Renal cortex interstitium (tissue), 11 donors: ENCODE measurements around the gene PIP4K2A. TPM values are rescaled to one million over a fixed set of nuclear protein-coding genes. Genes with fewer than 3 reads are reported as not detected.
A peak's percentile ranks its signal among the peaks of the same experiment; 100 is the strongest.

Source experiments
- DNase-seq, 11 donors: peaks; one replicate each; pipeline ENCODE4 v3.0.0-alpha.2; 2013; ENCODE audit warnings: low read depth in 9 of 11, low spot score in 4 of 11; ENCODE audit errors: extremely low read depth in 1 of 11
- polyA plus RNA-seq, 3 donors: library from polyadenylated mRNA; unstranded; fragments of 120-200 nt; gene quantifications; one replicate each; pipeline ENCODE4 v1.2.1, GENCODE V29; 2013; ENCODE audit not compliant: insufficient read length in 3 of 3

The PIP4K2A gene
- polyA plus RNA-seq, 3 donors, result 22.6 to 29.0 (median 27.2) TPM

DNA sequence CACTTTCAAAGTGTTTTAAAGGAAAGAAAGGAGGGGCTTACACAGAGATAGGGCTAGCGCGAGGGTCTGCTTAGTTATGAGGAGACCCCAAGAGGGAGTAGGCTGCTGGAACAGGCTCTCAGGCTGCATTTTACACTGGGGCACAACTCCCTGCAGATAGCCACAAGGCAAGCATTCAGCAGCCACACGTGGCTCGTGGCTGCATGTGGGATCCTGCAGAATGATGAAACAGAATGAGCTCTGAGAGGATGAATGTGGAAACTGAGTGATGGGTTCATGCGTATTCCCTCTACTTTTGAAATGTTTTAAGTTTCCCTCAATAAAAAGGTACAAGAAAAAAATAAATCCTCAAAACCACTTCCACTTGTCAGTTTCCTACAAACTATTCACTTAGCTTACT lies 37.0 kb downstream of the PIP4K2A start:
- no peak for DNase-seq

GRCh38 chr10:22676435-22676834 lies 37.9 kb downstream of the PIP4K2A start:
- DNase-seq, result no peak

DNA sequence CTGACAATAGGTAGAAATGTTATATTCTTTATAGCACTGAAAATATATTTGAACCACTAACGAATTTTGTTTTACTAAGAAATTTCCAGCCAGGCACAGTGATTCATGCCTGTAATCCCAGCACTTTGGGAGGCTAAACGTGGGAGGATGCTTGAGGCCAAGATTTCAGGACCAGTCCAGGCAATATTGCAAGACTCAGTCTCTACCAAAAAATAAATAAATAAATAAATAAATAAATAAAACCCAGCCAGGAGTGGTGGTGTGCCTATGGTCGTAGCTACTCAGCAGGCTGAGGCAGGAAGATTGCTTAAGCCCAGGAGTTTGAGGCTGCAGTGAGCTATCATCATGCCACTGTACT lies 39.8 kb downstream of the PIP4K2A start:
- DNase-seq, result no peak

DNA sequence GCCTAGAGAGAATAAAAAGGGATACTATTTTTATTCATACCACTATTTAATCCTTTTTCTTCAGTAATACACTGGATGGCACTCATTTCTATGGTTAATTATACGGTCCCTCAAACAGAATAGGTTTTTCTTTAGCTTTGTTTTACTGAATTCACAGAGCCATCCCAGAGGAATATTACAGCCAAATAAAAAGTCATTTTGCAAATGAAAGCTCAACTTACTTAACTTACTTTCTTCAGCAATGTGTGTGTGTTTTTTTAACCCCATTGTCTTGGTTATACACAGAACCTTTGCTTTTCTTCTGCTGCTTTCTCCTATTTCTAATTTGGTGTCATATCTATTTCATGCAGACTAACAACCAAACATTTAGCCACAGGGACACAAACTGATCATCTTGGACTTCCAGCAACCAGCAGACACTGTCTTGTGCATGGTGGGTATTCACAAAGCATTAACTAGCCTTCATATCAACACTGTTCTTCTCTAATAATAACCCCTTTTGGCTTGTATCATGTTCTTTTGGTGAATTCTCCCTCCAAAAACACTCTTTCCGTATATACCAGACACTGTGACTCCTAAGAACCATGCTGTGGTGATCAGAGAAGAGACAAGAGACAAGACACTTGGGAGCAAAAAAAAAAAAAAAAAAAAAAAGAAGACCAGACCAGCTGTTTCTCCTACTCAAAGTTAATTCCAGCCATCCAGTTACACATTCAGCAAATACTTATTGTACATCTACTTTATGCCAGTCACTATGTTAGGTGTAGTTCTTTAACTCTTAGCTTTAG lies 40.4 kb downstream of the PIP4K2A start:
- no peak for DNase-seq

- DNase-seq, result no peak
These were observed 41.3 kb downstream of the PIP4K2A start for GRCh38 chr10:22673091-22673392.

DNA sequence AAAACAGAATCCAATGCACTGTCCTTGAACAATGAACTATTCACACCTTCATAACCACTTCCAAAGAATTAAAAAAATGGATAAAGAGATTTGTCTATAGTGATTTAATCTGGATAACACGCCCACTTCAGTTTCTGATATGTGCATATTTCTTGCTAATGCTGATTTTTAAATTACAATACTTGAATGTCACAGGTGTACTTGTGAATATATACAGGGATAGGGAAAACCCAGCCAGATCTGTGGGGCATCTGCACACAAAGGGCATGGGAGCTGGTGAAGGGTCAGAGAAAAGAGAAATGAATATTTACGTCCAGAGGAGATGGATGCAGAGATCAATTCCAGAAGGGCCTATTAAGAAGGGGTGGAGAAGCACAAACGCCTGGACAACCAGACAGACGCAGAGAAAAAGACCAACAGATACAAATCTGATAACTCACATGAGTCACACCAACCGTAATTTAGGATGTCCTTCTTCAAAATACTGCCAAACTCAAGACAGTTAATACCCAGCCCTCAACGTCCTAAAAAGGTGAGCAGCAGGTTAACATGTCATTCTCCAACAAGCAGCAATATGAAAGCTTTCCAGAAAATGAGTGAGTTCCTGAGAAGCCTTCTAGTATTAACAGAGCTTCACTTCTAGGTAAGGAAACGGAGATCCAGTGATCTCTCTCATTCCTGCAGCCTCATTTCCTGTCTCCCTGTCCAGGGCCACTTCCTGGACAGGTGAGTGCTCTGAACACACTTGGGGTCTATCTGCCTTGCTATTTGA lies 41.9 kb downstream of the PIP4K2A start:
- no peak for DNase-seq

DNA sequence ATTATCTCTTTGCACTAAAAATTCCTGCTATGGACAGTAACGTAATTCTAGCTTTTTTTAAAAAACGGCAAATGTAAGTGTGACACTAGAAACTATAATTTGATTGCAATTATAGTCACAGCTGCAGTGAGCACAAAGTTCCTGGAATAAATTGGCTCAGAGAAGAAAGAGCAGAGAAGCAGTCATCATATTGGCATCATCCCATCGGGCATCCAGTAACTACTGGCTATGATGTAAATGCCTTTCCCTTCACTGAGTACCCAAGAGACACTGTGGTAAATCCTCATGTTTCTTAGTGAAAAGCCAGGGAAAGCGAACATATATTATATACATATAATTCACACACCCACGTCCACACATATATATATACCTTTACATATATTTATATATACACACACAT lies 43.6 kb downstream of the PIP4K2A start:
- no peak for DNase-seq

DNA sequence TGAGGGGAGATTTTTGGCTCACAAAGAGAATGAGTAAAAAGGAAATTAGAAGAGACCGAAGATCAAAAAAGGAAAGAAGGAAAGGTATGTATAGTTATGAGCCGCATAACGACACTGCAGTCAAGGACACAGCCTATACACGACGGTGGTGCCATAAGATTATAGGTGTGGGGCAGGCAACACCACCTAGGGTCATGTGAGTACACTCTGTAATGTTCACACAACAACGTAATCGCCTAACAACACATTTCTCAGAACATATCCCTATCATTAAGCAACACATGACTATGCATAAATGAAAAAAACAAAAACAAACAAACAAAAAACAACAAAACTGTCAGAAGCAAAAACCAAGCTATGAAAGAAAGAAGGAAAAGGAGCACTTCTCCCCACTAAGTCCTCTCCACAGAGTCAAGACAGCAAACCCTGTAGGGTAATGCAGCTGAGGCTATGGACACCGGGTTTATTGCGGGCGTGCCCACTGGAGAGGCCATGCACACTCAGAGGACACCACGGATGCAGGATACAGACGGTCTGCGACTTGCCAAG lies 45.1 kb downstream of the PIP4K2A start:
- no peak for DNase-seq

DNA sequence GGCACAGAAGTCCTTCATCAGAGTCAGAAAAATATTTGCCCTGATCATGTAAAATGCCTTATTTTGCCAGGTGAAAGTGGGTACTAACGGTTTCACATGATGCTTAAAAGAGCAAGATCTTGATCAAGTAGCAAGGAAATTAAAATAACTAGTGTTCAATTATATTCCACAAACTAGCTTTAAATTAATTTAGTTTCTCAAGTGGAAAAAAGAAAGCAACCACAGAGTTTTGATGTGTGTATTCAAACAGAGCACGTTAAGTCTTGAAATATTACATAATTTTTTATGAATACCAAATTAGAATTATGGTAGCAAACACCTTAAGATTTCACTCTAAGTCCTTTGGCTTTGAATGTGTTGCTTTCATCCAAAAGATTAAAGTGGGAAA lies 47.3 kb downstream of the PIP4K2A start:
- DNase-seq, result no peak

DNA sequence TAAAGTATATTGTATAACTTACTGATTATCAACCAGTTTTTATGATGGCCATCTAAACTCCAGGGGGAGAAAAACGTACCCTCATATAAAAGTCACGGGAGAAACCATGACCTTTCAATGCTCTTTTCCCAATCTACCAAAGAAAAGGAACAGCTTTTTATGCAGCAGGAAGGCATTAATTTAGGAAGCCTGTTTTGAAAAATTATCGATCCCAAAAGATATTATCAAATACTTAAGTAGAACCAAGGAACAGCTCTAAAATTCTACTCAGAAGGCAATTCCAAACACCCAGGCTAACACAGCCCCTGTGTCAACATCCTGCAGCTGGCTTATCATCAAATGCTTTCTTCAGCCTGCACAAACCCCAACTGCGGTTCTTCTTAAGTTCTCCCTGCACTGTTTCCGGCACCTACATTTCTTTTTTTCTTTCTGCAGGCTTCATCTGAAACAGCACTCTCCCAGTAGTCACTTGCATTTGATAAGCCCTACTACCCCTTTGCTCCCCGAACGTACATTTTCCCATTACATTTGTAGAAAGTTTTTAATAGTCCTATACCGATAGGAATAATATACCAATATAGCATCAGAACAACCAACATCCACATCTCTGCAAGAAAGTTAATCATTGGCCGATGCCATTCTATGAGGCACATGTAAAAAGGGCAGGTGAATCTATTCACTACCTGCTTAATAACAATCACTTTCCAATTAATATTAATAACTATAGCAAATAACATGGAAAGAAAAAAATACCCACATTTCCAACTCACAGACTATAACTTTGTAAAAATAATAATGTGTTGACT lies 47.9 kb downstream of the PIP4K2A start:
- DNase-seq, result no peak

DNA sequence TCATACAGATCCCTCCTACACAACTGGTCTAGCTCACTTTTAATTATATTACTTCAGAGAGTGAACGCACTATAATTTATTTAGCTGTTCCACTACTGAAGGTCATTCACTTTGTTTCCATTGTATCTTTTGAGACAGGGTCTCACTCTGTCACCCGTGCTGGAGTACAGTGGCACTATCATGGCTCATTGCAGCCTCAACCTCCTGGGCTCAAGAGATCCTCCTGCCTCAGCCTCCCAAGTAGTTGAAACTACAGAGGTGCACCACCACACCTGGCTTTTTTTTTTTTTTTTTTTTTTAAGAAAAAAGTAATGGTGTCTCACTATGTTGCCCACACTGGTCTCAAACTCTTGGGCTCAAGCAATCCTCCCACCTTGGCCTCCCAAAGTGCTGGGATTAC lies 49.0 kb downstream of the PIP4K2A start:
- no peak for DNase-seq

DNA sequence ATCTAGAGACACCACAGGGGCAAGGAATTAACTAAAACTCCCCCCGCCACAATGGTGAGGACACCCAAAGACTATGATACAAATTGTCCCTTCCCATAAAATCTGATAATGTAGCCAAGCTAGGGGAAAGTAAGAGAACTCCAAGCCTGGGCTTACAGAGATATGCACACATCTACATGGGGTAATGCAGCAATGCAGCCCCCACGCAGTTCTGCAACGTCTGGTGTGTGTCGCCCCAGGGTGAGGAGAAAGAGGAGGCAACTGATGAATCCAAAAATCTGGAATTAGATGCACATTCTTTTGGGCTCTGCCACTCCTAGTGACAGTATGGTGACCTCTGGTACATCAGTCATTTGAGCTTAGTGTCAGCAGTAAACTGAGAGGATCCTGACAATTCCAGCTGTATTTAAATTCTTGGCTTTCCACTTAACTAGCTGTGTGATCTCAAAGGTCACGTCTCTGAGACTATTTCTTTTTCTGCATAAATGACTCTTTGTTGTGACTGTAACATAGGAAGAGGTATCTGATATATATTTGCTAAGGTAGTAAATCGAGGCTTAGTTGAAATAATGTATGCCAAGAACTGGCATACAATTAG lies 51.5 kb downstream of the PIP4K2A start:
- DNase-seq, result peak in 4 of 11 donors; percentile 31 to 45 (median 41)

DNA sequence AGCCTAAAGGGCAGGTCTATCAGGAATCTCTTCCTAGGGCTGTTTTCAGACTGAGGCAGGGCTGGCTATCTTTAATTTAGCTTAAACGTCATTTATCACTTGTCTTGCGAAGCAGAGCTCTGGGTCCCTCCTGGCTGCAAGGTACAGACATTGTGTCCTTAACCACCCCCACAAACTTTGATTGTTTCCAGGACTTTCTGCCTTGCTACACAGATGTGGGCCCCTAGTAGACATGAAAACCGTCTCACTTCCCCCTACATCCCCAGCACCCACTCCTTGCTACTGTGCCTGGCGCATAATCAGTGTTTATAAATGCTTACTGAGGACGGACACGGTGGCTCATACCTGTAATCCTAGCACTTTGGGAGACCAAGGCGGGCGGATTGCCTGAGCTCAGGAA lies 54.5 kb downstream of the PIP4K2A start:
- no peak for DNase-seq

DNA sequence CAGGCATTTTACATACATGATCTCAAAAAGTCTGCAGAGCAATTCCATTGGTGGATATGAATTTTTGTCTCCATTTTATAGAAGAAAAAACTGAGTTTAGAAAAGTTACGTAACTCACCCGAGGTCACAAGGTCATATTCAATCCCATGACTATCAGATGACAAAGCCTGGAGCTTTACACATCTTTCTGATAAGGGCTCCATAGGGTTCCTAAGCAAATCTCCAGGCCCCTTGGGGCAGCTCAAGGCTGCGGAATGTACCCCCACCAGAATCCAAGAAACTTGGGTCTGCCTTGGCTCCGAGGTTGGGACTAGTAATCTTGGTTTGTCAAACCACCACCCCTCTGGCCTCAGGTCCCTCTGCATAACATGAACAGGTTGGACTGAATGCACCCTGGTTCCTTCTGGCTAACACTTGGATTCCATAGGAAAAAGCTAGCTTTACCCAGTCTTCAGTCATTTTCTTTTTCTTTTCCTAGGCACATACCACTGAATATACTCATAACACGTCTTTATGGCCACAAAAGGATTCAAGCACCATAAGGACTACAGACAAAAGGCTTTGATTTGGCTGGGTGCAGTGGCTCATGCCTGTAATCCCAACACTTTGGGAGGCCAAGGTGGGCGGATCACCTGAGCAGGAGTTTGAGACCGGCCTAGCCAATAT lies 55.5 kb downstream of the PIP4K2A start:
- no peak for DNase-seq

GRCh38 chr10:22657566-22658225 lies 56.7 kb downstream of the PIP4K2A start:
- no peak for DNase-seq

DNA sequence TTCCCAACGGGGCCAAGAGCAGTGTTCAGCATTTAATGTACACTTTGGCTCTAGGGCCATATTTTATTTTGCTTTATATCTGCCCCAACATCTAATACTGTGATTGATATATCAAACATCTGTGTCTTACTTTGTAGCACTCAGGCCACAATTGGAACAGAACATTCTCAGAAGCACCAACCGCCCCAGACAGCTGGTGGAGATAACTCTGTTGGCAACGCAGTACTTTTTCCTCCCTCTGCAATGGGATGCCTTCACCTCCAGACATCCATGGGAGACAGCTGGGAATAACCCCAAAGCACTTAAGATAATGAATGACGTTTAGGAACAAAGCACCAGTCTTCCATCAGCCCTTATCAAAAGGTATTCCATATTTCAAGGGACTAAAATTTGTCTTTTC lies 57.4 kb downstream of the PIP4K2A start:
- no peak for DNase-seq

DNA sequence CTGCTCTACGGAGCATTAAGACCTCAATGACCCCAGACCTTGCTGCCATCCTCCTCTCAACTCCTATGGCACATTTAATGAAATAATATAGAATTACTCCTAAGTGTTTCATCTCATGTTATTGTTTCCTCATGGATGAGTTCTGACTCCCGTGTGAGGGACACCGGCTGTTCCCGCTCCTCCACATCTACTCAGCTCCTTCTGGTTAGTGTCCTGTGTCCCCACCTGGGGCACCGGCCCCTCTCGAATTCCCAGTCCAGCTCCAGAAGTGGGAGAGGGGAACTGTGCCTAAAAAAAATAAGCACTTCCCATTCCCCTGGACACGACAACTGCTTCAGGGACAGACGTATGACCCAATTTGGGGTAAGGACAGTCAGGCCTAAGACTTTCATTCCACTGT lies 58.3 kb downstream of the PIP4K2A start:
- DNase-seq, result peak in 3 of 11 donors; percentile 28 to 55 (median 40)

- peak in 4 of 11 donors; percentile 38 to 58 (median 46) for DNase-seq
These were observed 58.9 kb downstream of the PIP4K2A start for GRCh38 chr10:22655312-22655981.
